ENCODE measurements around the gene UROS.

DNA sequence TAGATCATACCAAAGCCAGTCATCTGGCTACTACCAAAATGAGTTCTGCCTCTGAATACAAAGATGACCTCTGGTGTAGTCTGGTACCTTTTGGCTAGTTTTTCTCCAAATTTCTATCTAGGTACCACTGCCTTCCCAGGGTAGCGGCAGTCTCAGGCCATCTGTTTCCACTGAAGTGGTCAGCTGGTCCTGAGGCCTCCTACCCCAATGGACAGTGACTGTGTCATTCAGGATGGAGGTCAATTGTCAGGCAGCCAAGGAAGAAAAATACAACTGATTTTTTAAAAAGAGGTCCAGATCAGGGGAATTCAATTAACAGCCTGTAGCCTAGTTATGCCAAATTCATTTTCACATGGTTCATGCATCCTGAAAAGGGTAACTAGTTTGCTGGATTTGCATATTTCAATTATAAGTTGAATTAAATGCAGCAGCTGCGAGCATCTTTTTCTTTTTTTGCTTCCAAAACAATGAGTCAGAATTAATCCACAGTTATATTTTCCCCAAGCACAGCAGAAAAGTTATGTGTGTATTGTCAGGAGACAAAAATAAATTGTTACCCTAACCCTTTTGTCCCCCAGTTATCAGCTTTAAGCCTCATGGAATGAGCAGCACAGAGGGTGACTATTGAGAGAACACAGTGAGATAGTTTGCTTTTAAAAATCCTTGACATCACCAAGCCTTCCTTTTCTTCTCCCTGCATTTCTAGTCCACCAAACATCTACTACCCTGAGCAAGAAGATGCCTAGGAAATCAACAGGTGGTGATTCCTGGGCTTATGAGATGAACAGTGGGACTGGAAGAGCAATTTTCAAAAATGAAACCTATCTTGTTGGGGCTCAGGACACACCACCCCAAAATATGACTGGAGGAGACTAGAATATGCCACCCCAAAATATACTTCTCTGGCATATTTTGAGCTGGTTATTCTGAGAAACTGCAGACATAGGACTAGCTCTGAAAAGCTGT lies 28.0 kb upstream of the UROS start:
- TF ChIP-seq POLR2AphosphoS5 (IDR thresholded peaks at IDR 0.05): no peak
- no peak for TF ChIP-seq CTCF (IDR thresholded peaks at IDR 0.05)

Measured in transverse colon (tissue), 4 donors.